Measurements from ENCODE around the gene BPIFB3. TPM values are rescaled to one million over a fixed set of nuclear protein-coding genes. Genes with fewer than 3 reads are reported as not detected.

BPIFB3 gene
- total and polyA plus RNA-seq, 2 of the 13 experiments (the other 11 are each of a cell fraction or from before 2014, with no cell fraction given) = 0.09 TPM; not detected in 1

GRCh38 chr20:33010674-33011449 is 42.8 kb upstream of the BPIFB3 start (continued):
- TF ChIP-seq, protein P1, sequence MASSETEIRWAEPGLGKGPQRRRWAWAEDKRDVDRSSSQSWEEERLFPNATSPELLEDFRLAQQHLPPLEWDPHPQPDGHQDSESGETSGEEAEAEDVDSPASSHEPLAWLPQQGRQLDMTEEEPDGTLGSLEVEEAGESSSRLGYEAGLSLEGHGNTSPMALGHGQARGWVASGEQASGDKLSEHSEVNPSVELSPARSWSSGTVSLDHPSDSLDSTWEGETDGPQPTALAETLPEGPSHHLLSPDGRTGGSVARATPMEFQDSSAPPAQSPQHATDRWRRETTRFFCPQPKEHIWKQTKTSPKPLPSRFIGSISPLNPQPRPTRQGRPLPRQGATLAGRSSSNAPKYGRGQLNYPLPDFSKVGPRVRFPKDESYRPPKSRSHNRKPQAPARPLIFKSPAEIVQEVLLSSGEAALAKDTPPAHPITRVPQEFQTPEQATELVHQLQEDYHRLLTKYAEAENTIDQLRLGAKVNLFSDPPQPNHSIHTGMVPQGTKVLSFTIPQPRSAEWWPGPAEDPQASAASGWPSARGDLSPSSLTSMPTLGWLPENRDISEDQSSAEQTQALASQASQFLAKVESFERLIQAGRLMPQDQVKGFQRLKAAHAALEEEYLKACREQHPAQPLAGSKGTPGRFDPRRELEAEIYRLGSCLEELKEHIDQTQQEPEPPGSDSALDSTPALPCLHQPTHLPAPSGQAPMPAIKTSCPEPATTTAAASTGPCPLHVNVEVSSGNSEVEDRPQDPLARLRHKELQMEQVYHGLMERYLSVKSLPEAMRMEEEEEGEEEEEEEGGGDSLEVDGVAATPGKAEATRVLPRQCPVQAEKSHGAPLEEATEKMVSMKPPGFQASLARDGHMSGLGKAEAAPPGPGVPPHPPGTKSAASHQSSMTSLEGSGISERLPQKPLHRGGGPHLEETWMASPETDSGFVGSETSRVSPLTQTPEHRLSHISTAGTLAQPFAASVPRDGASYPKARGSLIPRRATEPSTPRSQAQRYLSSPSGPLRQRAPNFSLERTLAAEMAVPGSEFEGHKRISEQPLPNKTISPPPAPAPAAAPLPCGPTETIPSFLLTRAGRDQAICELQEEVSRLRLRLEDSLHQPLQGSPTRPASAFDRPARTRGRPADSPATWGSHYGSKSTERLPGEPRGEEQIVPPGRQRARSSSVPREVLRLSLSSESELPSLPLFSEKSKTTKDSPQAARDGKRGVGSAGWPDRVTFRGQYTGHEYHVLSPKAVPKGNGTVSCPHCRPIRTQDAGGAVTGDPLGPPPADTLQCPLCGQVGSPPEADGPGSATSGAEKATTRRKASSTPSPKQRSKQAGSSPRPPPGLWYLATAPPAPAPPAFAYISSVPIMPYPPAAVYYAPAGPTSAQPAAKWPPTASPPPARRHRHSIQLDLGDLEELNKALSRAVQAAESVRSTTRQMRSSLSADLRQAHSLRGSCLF (CRISPR knock-in tag; IDR thresholded peaks at IDR 0.05; ENCODE audit: borderline replicate concordance) = no peak
- peak; percentile 43; the same call in 1 of the 2 replicates for TF ChIP-seq ZNF777 (CRISPR knock-in tag; IDR thresholded peaks at IDR 0.05)
- TF ChIP-seq, protein P2, sequence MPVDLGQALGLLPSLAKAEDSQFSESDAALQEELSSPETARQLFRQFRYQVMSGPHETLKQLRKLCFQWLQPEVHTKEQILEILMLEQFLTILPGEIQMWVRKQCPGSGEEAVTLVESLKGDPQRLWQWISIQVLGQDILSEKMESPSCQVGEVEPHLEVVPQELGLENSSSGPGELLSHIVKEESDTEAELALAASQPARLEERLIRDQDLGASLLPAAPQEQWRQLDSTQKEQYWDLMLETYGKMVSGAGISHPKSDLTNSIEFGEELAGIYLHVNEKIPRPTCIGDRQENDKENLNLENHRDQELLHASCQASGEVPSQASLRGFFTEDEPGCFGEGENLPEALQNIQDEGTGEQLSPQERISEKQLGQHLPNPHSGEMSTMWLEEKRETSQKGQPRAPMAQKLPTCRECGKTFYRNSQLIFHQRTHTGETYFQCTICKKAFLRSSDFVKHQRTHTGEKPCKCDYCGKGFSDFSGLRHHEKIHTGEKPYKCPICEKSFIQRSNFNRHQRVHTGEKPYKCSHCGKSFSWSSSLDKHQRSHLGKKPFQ (CRISPR knock-in tag; IDR thresholded peaks at IDR 0.05; ENCODE audit: insufficient replicate concordance) = no peak
- peak; percentile 44; the same call in 1 of the 2 replicates for TF ChIP-seq NKX3-1 (CRISPR knock-in tag; IDR thresholded peaks at IDR 0.05)
- TF ChIP-seq ATF7-NPFF (CRISPR knock-in tag; IDR thresholded peaks at IDR 0.05; ENCODE audit: low read depth) = peak; percentile 57; the same call in 1 of the 2 replicates
- TF ChIP-seq, protein P3, sequence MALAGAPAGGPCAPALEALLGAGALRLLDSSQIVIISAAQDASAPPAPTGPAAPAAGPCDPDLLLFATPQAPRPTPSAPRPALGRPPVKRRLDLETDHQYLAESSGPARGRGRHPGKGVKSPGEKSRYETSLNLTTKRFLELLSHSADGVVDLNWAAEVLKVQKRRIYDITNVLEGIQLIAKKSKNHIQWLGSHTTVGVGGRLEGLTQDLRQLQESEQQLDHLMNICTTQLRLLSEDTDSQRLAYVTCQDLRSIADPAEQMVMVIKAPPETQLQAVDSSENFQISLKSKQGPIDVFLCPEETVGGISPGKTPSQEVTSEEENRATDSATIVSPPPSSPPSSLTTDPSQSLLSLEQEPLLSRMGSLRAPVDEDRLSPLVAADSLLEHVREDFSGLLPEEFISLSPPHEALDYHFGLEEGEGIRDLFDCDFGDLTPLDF (CRISPR knock-in tag; IDR thresholded peaks at IDR 0.05) = no peak
- 0 out of 2 replicates have a peak, but pooled peaks have one; percentile 43 for TF ChIP-seq ZNF552 (CRISPR knock-in tag; IDR thresholded peaks at IDR 0.05; ENCODE audit: borderline replicate concordance)
- TF ChIP-seq DPF2 (CRISPR knock-in tag; IDR thresholded peaks at IDR 0.05; ENCODE audit: borderline replicate concordance, low read depth) = no peak
- no peak for TF ChIP-seq AFF4 (CRISPR knock-in tag; IDR thresholded peaks at IDR 0.05)
- TF ChIP-seq MTF1 (CRISPR knock-in tag; IDR thresholded peaks at IDR 0.05) = no peak
- TF ChIP-seq ZSCAN20 (CRISPR knock-in tag; IDR thresholded peaks at IDR 0.05; ENCODE audit: borderline replicate concordance) = no peak
- TF ChIP-seq ZFP36L2 (CRISPR knock-in tag; IDR thresholded peaks at IDR 0.05) = 0 out of 2 replicates have a peak, but pooled peaks have one; percentile 31
- peak; percentile 9; the same call in 1 of the 2 replicates for TF ChIP-seq ZC3H4 (CRISPR knock-in tag; IDR thresholded peaks at IDR 0.05; ENCODE audit: borderline replicate concordance)
- TF ChIP-seq RAD51 (IDR thresholded peaks at IDR 0.05; ENCODE audit: borderline replicate concordance) = no peak
- TF ChIP-seq PHF8 (CRISPR knock-in tag; IDR thresholded peaks at IDR 0.05) = no peak
- no peak for TF ChIP-seq RAD21 (CRISPR knock-in tag; IDR thresholded peaks at IDR 0.05)
- peak; percentile 74 for TF ChIP-seq NFKB2 (CRISPR knock-in tag; IDR thresholded peaks at IDR 0.05; ENCODE audit: borderline replicate concordance)
- no peak for TF ChIP-seq SOX5 (CRISPR knock-in tag; IDR thresholded peaks at IDR 0.05; ENCODE audit: borderline replicate concordance)
